Activated T-cell treated with anti-CD3 and anti-CD28 coated beads, Interleukin-2, amount 50 U/mL, for 48 hours (primary cell): ENCODE measurements around the gene COMTD1.
"Not testable (repeated sequence)": the region's sequence is repeated elsewhere in the genome, so short reads cannot be mapped to it uniquely, and the experiment has no call there.

Source experiments
- DNase-seq, 2 experiments: peaks; one replicate each; pipeline ENCODE4 v3.0.0-alpha.2; 2020

The COMTD1 gene

GRCh38 chr10:75189266-75190096, 46.3 kb downstream of the COMTD1 start:
- no peak for DNase-seq

GRCh38 chr10:75188522-75188921, 47.2 kb downstream of the COMTD1 start:
- not testable (repeated sequence) for DNase-seq

- DNase-seq = peak; percentile 63 to 67
Observed at GRCh38 chr10:75187961-75188426, 47.8 kb downstream of the COMTD1 start.

GRCh38 chr10:75186310-75186709, 49.4 kb downstream of the COMTD1 start:
- DNase-seq = no peak
